ENCODE results near the gene ERBB4.

Gene ERBB4

DNA sequence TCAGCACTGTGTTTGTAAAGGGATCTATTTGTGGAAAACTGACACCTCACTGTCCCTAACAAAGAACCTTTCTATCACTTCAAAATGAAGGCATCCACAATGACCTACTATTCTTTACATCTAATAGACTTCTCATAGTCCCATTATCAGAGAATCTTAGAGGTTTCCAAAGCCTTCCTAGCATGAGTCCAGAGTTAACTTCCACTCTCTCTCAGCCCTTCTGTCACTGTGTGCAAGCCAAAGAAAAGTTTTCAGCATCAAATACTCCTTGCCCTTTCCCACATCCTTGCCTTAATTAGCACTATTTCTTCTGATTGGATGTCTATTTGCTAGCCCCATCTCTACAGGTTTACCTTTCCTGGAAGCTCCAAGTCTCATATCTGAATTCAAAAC, 178.5 kb downstream of the ERBB4 start:
- DNase-seq = no peak

DNA sequence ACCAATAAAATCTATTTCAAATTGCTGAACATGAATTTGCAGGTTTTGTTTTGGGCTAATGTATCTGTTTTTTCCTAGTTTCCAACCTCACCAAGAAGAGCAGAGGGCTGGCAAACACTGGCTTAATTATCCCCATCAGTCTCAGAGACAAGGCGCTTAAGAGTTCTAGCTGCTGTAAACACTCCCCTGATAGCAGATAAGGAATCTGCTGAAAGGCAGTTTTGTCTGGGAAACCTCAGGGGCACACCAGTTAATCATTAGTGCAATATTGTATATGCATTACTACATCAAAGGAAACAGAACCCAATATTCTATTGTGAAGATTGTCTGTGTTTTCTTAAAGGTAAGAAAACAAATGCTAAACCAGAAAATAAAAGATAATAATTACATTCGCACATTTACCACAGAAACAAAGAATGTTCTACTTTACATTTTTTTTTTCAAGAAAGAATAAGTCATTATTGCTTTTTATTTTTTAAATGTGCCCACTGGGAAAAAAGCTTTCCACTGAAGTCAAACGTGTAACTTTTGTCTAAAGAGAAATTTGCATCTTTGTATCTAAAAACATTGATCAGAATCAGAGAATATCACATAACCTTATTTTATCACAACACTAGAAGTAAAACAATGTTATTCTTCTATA, 179.1 kb downstream of the ERBB4 start:
- no peak for DNase-seq

DNA sequence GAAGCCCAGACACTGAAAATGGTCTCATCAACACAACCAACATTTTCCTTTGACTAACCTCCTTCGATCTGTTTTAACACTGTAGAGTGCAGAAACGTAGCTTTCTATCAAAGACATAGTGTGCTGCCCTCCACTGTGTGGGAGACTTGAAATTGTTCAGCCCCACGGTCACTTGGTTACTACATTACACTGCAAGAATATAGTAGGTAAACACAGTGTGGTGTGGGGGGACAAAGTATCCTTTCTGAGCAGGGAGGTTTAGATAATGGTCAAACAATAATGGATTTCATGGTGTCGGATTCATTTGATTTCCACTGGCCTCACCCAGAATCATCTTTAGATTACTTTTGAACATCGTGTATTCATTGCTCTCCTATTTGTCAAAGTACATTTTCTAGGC, 181.0 kb downstream of the ERBB4 start:
- DNase-seq = no peak

DNA sequence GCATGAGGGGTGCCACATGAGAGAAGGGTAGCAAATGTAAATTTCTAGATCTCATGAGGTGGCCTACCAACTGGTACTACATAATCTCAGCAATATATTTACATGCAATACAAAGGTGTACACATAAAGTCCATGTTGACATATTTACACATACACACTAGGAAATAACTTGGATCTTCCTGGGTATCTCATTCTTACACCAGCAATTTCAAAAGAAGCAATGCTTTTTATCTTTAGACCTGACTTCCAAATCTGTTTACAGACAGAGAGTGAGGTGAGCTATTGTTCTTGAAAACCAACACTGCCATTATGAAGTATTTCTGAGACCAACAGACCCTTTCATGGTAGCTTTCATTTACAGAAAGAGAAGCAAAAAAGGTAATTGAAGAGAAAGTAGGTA, 184.2 kb downstream of the ERBB4 start:
- no peak for DNase-seq

DNA sequence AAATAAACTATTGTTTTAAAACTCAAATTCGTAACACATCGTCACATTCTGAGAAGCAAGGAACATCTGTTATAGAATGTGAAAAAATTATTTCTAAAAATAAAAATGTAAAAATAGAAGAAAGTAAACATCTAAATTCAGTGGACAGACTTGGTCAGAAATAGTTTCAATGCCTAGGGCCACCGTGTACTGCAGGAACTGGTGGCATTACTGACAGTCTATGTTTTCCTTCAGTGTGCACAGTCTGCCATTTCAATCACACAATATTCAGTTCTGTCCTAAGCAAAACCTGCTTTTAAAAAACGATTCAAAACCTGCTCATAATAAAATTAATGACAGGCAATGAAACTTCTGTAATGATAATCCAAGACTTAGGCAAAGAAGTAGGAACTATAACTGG, 190.1 kb downstream of the ERBB4 start:
- no peak for DNase-seq

DNA sequence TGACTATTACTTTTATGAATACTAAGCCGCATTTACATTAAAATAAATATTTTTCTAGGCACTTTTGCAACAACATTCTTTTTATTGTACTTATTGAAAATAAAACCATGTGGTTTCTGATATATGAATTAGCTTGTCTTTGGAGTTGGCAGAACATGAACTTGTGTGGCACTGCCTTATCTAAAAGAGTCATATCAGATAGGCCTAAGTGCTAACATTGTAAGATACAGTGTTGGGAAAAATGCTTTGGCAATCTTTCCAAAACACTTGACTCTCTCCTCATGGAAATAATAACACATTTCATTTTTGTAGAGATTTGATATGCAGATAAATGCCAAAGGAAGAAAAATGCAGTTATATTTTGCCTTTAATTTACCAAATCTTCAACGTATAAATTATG, 191.7 kb downstream of the ERBB4 start:
- no peak for DNase-seq

DNA sequence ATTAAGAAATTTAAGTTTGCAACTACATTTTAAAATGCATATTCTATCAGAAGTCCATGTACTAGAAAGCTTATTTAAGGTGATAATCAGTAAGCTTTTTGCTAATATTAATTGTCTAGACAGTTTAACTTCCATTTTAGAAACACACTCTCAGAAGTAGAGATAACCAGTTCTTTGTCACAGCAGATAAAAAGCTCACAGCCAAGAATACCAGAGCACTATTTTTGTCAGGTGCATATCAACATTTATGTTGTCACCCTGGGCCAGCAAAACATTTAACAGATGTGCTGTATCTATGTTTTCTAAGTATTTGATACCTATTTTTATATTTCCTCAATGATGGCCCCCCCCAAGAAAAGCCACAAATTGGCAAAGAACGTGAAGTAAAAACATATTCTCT, 192.6 kb downstream of the ERBB4 start:
- no peak for DNase-seq

DNA sequence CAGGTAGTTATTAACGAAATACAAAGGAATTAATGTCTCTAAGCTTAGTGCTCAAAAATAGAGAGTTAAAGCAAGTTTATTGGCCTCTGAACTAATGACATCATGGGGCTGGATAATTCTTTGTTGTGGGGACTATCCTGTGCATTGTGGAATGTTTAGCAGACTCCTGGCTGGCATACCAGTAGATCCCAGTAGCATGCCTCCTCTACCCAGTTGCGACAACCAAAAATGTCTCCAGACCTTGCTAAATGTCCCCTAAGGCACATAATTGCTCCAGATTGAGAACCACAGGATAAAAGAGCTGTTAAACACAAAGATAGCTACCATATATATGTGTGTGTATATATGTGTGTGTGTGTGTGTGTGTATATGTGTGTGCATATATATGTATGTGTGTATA, 194.5 kb downstream of the ERBB4 start:
- no peak for DNase-seq

DNA sequence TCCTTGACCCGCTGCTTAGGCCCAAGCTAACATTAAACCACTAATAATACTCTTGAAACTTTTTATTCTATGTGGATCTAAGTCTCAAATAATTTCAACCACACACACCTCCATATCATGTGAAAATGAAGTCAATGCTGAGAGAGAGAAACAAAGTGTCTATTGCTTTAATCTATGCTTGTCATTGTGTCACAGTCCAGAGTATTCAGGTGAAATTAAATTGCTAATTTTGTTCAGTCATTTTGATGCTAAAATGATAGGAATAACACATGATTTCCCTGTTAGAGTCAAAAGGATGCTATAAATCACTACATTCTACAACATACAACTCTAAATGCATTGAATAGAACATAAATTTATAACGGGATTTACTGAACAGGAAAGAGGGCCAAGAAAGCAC, 195.4 kb downstream of the ERBB4 start:
- DNase-seq = no peak

DNA sequence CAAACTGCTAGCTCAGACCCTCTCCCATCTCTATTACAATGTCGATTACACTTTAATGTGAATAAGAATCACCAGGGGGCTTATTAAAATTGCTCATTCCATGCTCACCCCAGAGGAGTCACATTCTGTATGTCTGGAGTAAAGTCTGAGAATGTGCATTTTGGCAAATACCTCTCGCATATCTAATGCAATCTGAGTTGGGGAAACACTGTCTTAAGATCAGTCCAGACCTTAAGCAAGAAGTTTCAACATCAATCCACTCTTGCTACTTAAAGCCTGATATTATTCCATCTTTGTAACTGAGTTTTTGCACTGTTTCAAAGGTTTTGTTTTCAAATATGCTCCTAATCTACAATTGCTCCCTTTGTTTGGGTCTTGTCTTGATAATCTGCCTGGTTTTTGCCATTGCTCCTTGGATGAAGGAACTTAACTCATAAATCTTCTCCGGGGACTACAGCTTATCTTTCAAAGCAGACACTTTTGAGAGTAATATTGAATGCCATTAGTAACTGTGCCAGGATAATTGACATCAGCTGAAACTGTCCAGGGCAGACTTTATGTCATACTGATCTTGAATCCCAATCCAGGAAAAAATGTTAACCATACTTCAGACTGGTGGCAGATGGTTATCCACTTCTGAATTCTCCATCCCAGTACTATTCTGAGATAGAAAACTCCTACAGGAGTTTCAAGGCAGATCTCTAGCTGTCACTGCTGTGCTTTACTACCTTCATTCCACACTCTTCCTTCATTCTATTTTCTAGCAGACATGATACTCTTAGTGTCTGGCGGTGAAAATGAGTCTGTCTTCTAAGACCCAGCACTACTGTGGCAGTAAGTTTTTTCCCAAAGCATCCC, 200.9 kb downstream of the ERBB4 start:
- DNase-seq = no peak

DNA sequence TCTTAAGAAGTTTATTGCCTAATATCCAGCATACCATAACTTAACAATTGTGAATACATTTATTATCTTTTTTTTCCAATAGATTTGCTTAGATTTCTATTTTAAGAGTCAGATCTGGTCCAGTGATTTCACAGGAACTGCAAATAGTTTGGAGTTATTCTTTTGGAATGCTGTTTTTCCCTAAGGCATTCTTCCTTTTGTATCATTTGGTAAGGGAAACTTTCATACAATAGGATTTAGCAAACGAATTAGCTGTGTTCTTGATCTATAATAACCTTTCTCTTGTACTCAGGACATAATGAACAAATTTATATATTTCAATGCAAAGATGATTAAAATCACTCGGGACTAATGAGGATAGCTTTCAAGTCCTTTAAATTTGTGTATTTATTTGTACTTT, 201.6 kb downstream of the ERBB4 start:
- no peak for DNase-seq

DNA sequence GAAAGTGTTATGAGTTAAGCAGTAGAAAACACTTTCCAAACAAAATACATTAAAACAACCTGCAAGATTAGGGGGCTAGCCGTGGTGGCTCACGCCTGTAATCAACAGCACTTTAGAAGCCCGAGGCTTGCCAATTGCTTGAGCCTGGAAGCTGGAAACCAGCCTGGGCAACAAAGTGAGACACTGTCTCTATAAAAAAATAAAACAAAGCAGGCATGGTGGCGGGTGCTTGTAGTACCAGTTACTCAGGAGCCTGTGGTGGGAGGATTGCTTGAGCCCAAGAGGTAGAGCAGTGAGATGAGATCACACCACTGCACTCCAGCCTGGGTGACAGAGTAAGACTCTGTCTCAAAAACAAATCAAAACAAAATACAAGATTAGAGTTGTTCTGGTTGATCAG, 208.3 kb downstream of the ERBB4 start:
- no peak for DNase-seq

DNA sequence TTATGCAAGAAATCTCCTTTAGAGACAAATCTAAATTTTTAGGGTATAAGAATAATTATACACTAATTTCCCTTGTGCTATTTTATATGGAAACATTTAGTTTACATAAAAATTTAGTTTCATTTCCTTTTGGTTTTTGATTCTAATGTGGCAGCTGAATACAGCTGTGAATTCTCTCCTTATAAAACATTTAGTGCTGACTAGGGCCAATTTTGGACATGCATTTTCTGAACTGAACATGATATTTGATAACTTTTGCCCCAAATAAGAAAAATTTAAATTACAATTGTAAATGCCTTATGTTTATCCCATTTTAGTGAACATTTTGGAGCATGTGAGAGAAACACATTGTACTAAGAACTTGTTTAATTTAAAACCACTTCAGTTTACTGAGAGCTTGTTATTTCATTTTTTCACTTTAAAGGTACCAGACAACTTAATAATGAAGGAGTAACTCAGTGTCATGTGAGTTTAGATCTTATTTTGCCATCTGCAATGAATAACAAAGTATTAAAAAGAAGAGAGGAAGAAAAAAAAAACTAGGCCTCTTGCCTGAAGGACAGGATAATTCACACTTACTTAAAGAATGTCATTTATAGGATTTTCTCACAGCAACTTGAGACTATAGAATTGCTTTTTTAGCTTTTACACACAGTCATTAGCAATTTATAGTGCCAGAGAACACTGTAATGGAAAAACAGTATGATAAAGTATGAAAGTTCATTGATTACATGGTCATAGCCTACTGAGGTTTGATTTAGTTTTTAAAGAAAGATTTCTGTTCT, 209.7 kb downstream of the ERBB4 start:
- no peak for DNase-seq

DNA sequence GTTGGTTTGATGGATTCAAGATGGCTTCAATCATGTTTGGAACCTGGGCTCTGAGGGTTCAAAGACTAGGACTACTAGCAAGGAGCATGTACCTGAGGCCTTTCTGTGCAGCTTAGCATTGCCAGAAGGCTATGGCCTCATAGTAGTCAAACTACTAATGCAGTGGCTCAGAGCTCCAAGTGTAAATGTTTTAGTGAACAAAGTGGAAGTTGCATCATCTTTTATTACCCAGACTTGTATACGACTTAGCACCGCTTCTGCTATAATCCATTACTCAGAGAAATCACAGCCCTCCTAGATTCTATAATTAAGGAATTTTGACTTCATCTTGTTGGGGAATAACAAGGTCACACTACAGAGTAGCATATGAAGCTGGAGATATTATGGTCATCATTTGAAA, 210.5 kb downstream of the ERBB4 start:
- DNase-seq = no peak

DNA sequence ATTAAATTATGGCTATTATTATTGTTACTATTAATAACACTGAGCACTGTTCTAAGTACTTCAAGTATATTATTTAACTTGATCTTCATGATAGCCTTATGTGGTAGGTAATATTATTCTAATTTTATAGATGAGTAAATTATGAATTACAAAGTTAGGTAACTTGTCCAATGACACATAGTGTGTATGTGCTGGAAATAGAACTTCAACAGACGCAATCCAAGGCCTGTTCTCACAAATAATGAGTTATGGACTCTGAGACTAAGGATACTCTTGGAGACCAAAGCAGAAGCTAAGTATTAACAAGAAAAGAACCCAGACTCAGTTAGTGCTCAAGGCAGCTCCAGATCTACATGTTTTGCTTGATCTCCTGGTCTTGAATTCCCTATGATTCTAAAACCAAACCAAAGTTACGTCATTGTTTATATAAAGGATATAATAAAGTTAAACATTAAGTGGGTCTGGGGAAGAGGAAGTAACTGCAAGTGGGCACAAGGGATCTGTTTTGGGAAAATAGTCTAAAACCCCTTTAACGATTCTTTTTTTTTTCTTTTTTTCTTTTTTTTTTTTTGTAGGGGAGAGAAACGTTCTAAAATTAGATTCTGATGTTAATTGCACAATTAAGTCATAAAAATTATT, 211.3 kb downstream of the ERBB4 start:
- DNase-seq = no peak

DNA sequence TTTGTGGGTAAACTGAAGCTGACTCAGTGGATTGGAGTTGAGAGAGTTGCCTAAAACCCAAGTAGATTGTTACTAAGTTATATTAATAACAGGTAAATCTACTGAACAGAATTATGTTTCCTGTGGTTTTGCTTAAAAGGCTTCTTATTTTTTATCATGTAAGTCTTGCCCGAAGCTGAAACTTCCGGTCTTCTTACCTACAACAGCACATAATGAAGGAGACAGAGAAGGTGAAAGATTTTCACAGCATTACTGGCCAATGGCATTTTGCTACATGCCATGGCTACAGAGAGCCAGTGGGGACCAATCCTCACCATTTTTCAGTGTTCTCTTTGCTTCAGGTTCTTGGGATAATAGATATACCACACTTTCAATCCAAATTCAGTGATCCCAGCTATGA, 220.0 kb downstream of the ERBB4 start:
- DNase-seq = no peak

DNA sequence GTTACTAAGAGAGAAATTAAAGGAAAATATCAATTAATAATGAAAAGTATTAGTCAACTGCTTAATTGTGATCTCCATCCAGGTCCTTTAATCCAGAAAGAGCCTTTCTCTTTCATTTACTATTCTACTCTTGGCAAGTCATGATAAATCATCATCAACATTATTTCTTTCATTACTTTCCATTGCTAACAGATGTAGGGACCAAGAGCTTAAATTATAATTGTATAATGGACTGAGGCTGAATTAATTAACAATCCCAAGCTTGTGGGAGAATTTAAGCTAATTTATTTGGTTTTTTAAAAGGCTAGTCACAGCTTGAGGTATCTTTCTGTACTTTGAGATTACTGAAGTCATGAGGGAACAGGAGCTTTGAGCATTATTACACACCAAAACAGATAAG, 223.9 kb downstream of the ERBB4 start:
- no peak for DNase-seq

DNA sequence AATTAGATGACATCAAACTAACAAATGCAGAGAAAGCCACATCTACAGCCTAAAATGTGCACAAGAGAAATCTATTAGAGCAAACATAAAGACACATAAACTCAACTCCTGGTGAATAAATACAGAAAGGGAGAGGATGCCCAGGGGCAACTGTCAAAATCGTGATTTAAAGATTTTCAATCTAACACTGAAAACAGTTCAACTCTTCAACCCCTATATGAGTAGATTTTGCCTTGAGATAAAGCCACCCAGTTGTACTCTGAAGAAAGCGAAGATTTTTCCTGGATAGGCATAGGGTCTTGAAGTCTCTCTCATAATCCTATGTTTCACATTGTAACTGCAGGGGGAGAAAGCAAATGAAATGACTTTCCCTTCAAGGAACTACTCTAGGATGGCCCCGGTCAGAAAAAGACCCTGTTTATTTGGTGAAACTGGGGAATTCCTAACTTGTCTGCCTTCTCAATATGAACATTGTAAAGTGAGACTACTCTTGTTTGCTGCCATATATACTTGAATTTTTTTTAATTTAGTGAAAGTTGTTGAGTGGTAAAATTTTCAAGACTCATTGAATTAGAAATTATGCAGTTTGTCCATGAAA, 226.7 kb downstream of the ERBB4 start:
- DNase-seq = no peak

DNA sequence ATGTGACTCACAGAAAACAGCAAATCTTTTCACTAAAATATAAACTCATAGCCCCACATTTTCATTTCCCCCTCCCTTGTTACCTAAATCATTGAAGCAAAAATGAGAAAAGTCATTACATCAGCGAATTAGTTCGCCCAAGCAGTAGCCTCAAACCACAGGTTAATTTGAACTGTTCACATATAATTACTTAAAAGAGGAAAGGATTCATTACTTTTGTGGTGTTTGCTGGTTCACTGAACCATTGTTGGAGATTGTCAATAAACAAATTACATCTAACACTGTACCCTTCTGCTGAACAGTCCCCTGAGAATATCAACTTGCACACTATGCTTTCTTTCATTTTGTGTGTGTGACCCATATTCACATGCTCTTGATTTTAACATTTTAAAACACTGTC, 238.7 kb downstream of the ERBB4 start:
- DNase-seq = no peak

DNA sequence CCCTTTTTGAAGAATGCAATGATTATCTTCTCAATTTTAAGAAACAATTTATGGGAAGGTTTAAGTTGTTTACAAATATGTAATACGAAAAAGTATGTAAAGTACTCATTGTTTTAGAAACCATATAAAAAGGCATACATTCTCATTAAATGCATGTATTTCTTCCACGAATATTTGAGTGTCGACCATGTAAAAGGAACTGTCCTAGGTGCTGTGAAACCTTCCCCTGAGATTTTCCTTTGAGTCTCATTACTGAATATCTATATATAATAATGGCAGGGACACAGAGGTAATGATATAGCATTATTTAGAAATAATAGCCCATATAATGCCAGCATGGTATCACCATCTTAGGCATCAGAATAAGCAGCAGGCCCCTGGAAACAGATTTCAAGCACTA, 239.3 kb downstream of the ERBB4 start:
- DNase-seq = no peak

DNA sequence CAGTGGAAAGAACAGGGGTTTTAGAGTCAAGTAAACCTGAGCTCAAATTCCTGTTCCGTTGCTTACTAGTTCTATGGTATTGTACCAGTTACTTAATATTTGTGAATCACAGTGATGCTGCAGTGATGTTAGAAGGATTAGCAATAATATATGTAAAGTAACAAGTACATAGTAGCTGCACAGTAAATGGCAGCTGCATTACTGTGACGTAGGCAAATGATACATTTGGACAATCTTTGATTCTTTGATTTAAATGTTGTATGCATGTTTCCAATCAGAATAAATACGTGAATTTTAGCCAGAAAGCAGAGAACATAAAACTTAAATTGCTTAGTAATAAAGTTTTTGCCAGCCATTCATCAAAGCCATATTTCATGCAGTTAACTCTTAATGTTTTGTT, 243.0 kb downstream of the ERBB4 start:
- DNase-seq = no peak

DNA sequence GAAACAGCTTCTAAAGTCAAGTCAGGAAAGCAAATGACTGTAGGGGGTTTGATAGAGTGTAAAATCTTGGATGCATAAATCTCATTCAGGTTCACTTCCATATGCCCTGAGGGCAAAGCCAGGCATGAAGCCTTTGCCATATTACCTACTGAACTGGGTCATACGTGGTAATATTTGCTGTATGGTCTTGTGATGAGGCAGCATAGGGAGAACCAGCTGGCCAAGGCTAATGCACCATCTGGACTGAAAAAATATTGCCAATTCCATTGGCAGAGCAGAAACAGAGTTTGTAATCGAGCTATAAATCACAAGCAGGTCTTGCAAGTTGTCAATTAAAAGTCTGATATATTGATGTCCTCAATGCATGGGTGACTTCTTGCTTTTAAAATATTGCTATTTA, 243.8 kb downstream of the ERBB4 start:
- DNase-seq = no peak

DNA sequence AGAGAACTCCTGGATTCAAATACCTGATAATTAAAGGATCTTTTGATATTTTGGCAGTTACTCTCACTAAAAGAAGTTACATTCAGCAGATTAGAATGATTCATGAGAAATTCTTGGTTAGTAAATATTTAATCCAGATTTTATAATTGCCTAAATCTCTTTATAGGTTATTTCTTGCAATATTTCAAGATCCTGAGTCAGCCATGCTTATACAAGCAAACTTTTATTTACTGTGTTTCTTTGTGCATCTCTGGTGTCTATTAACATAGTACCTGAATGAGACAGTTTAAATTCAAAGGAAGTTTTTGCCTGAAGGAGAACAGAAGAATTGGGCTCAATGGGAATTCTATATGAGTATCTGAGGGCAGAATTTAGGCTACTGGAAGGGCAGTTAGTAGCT, 249.3 kb downstream of the ERBB4 start:
- DNase-seq = no peak
